ENCODE data around the gene BPIFB4. TPM values are rescaled to one million over a fixed set of nuclear protein-coding genes. Genes with fewer than 3 reads are reported as not detected.

The BPIFB4 gene
- total RNA-seq, 2 experiments from 2014 or later = not detected

- Mint-ChIP-seq H3K27ac (no peak overlapping the region), H3K27me3 (no peaks in the 10 kb centered on the region), H3K36me3 (ENCODE audit: low read depth) (no peaks in the 10 kb centered on the region), H3K9me3 (no peaks in the 10 kb centered on the region), H3K4me1 (ENCODE audit: low read depth) (peaks cover 25% of the 10 kb centered on the region), H3K4me3 (no peak overlapping the region)
- Histone ChIP-seq H3K27ac (ENCODE audit: low read depth in 1 of 2, low read length in 2 of 2) (no peak overlapping the region), H3K27me3 (ENCODE audit: control insufficient read depth in 1 of 2, insufficient read depth in 2 of 2, low read length in 2 of 2) (no peaks in the 10 kb centered on the region), H3K4me1 (ENCODE audit: insufficient read depth, low read length) (peaks cover 11% of the 10 kb centered on the region), H3K9me3 (ENCODE audit: control insufficient read depth in 1 of 2, insufficient read depth in 1 of 2, low read length in 2 of 2) (no peaks in the 10 kb centered on the region), H3K36me3 (ENCODE audit: insufficient read depth, low read length) (no peaks in the 10 kb centered on the region), H3K4me3 (ENCODE audit: low read length) (no peak overlapping the region)
- intact Hi-C loops (cut with DNase I, micrococcal nuclease) = no loop called here
- ATAC-seq (ENCODE audit: poor library complexity) (no peak), DNase-seq (no peak)
- ChIA-PET CTCF (no interaction called here), POLR2A (no interaction called here)
- TF ChIP-seq CTCF (IDR thresholded peaks at IDR 0.05) = no peak
These were observed 8.2 kb upstream of the BPIFB4 start for GRCh38 chr20:33071198-33071597.

GRCh38 chr20:33072362-33072761 is 7.1 kb upstream of the BPIFB4 start:
- intact Hi-C loops (cut with DNase I, micrococcal nuclease) = no loop called here
- ChIA-PET CTCF (no interaction called here), POLR2A (no interaction called here)
- TF ChIP-seq CTCF (IDR thresholded peaks at IDR 0.05) = no peak
- Mint-ChIP-seq H3K4me1 (ENCODE audit: low read depth) (peaks cover 30% of the 10 kb centered on the region), H3K27me3 (no peaks in the 10 kb centered on the region), H3K4me3 (no peak overlapping the region), H3K27ac (no peak overlapping the region), H3K36me3 (ENCODE audit: low read depth) (no peaks in the 10 kb centered on the region), H3K9me3 (no peaks in the 10 kb centered on the region)
- no peak for ATAC-seq (ENCODE audit: poor library complexity)
- no peaks in the 10 kb centered on the region for H3K36me3 ChIP-seq (ENCODE audit: insufficient read depth, low read length)
- peaks cover 19% of the 10 kb centered on the region for H3K4me1 ChIP-seq (ENCODE audit: insufficient read depth, low read length)
- H3K27me3 ChIP-seq (ENCODE audit: control insufficient read depth in 1 of 2, insufficient read depth in 2 of 2, low read length in 2 of 2) = no peaks in the 10 kb centered on the region
- no peak overlapping the region for H3K4me3 ChIP-seq (ENCODE audit: low read length)
- H3K27ac ChIP-seq (ENCODE audit: low read depth in 1 of 2, low read length in 2 of 2) = no peak overlapping the region
- no peak for DNase-seq
- no peaks in the 10 kb centered on the region for H3K9me3 ChIP-seq (ENCODE audit: control insufficient read depth in 1 of 2, insufficient read depth in 1 of 2, low read length in 2 of 2)

- intact Hi-C loops (cut with DNase I, micrococcal nuclease) = no loop called here
- H3K36me3 Mint-ChIP-seq (ENCODE audit: low read depth) = no peaks in the 10 kb centered on the region
These were observed 6.6 kb upstream of the BPIFB4 start for GRCh38 chr20:33072813-33073212.

More at GRCh38 chr20:33072813-33073212, 6.6 kb upstream of the BPIFB4 start:
- DNase-seq = no peak
- no peak overlapping the region for H3K4me3 Mint-ChIP-seq
- no peak overlapping the region for H3K4me3 ChIP-seq (ENCODE audit: low read length)
- H3K4me1 Mint-ChIP-seq (ENCODE audit: low read depth) = peaks cover 28% of the 10 kb centered on the region
- H3K9me3 Mint-ChIP-seq = no peaks in the 10 kb centered on the region
- H3K27me3 ChIP-seq (ENCODE audit: control insufficient read depth in 1 of 2, insufficient read depth in 2 of 2, low read length in 2 of 2) = no peaks in the 10 kb centered on the region
- no peaks in the 10 kb centered on the region for H3K9me3 ChIP-seq (ENCODE audit: control insufficient read depth in 1 of 2, insufficient read depth in 1 of 2, low read length in 2 of 2)
- no peaks in the 10 kb centered on the region for H3K36me3 ChIP-seq (ENCODE audit: insufficient read depth, low read length)
- CTCF ChIA-PET = no interaction called here
- TF ChIP-seq CTCF (IDR thresholded peaks at IDR 0.05) = no peak
- H3K27ac ChIP-seq (ENCODE audit: low read depth in 1 of 2, low read length in 2 of 2) = no peak overlapping the region
- no peak overlapping the region for H3K27ac Mint-ChIP-seq
- no peak for ATAC-seq (ENCODE audit: poor library complexity)
- POLR2A ChIA-PET = no interaction called here
- H3K4me1 ChIP-seq (ENCODE audit: insufficient read depth, low read length) = peaks cover 19% of the 10 kb centered on the region
- H3K27me3 Mint-ChIP-seq = no peaks in the 10 kb centered on the region

Data from CD4-positive, alpha-beta T cell (primary cell).